ES-I3 (cell line): ENCODE measurements around the gene ZBTB21.

Source experiments
- H3K36me3 ChIP-seq: 2 replicates; pipeline ENCODE4 v1.6.1; 2013; ENCODE audit warnings: mild to moderate bottlenecking, low read length, control low read depth, moderate library complexity; ENCODE audit not compliant: insufficient read depth
- H3K4me1 ChIP-seq: 2 replicates; pipeline ENCODE4 v1.6.1; 2013; ENCODE audit warnings: mild to moderate bottlenecking, control low read depth, low read length; ENCODE audit not compliant: insufficient read depth
- H3K9ac ChIP-seq: 2 replicates; pipeline ENCODE4 v1.6.1; 2013; ENCODE audit warnings: low read depth, mild to moderate bottlenecking, low read length, moderate library complexity
- H3K9me3 ChIP-seq: 2 replicates; pipeline ENCODE4 v1.6.1; 2013; ENCODE audit warnings: mild to moderate bottlenecking, low read length, moderate library complexity; ENCODE audit not compliant: control insufficient read depth, insufficient read depth

ZBTB21 gene

GRCh38 chr21:42032266-42032665 is 22.1 kb upstream of the ZBTB21 start:
- Histone ChIP-seq H3K9me3 (no peaks in the 10 kb centered on the region), H3K9ac (no peak overlapping the region), H3K36me3 (no peaks in the 10 kb centered on the region), H3K4me1 (no peaks in the 10 kb centered on the region)

- H3K9ac ChIP-seq: no peak overlapping the region
These were observed 21.7 kb upstream of the ZBTB21 start for GRCh38 chr21:42031816-42032215.

GRCh38 chr21:42031241-42031640 is 21.1 kb upstream of the ZBTB21 start:
- Histone ChIP-seq H3K9me3 (no peaks in the 10 kb centered on the region), H3K9ac (no peak overlapping the region), H3K36me3 (no peaks in the 10 kb centered on the region), H3K4me1 (no peaks in the 10 kb centered on the region)

More at GRCh38 chr21:42031816-42032215, 21.7 kb upstream of the ZBTB21 start:
- Histone ChIP-seq H3K36me3 (no peaks in the 10 kb centered on the region), H3K4me1 (no peaks in the 10 kb centered on the region), H3K9me3 (no peaks in the 10 kb centered on the region)

- Histone ChIP-seq H3K9me3 (no peaks in the 10 kb centered on the region), H3K9ac (no peak overlapping the region), H3K36me3 (no peaks in the 10 kb centered on the region), H3K4me1 (no peaks in the 10 kb centered on the region)
These were observed 20.2 kb upstream of the ZBTB21 start for GRCh38 chr21:42030311-42030710.

GRCh38 chr21:42028766-42029425 is 18.7 kb upstream of the ZBTB21 start:
- Histone ChIP-seq H3K9ac (no peak overlapping the region), H3K36me3 (no peaks in the 10 kb centered on the region), H3K9me3 (no peaks in the 10 kb centered on the region), H3K4me1 (no peaks in the 10 kb centered on the region)

GRCh38 chr21:42027822-42028765 is 17.9 kb upstream of the ZBTB21 start:
- Histone ChIP-seq H3K9ac (no peak overlapping the region), H3K9me3 (no peaks in the 10 kb centered on the region), H3K36me3 (no peaks in the 10 kb centered on the region), H3K4me1 (no peaks in the 10 kb centered on the region)

- Histone ChIP-seq H3K9ac (no peak overlapping the region), H3K9me3 (no peaks in the 10 kb centered on the region), H3K4me1 (peaks cover 3% of the 10 kb centered on the region; the same call in 1 of the 2 replicates)
These were observed 17.1 kb upstream of the ZBTB21 start for GRCh38 chr21:42027085-42027821.

GRCh38 chr21:42026082-42026435 is 15.9 kb upstream of the ZBTB21 start:
- Histone ChIP-seq H3K9ac (no peak overlapping the region), H3K4me1 (peaks cover 13% of the 10 kb centered on the region; the same call in 1 of the 2 replicates), H3K36me3 (no peaks in the 10 kb centered on the region), H3K9me3 (no peaks in the 10 kb centered on the region)

More at GRCh38 chr21:42027085-42027821, 17.1 kb upstream of the ZBTB21 start:
- no peaks in the 10 kb centered on the region for H3K36me3 ChIP-seq

GRCh38 chr21:42025376-42026081 is 15.4 kb upstream of the ZBTB21 start:
- Histone ChIP-seq H3K9ac (no peak overlapping the region), H3K4me1 (peaks cover 13% of the 10 kb centered on the region; the same call in 1 of the 2 replicates), H3K9me3 (no peaks in the 10 kb centered on the region), H3K36me3 (no peaks in the 10 kb centered on the region)

GRCh38 chr21:42022906-42023305 is 12.7 kb upstream of the ZBTB21 start:
- Histone ChIP-seq H3K9ac (no peak overlapping the region), H3K36me3 (no peaks in the 10 kb centered on the region), H3K9me3 (no peaks in the 10 kb centered on the region), H3K4me1 (peaks cover 13% of the 10 kb centered on the region; the same call in 1 of the 2 replicates)

GRCh38 chr21:42022091-42022430 is 11.9 kb upstream of the ZBTB21 start:
- Histone ChIP-seq H3K36me3 (no peaks in the 10 kb centered on the region), H3K4me1 (peaks cover 13% of the 10 kb centered on the region; the same call in 1 of the 2 replicates), H3K9me3 (no peaks in the 10 kb centered on the region), H3K9ac (no peak overlapping the region)

- H3K36me3 ChIP-seq: no peaks in the 10 kb centered on the region
- no peaks in the 10 kb centered on the region for H3K9me3 ChIP-seq
- H3K9ac ChIP-seq: no peak overlapping the region
- H3K4me1 ChIP-seq: peaks cover 13% of the 10 kb centered on the region; the same call in 1 of the 2 replicates
These were observed 11.4 kb upstream of the ZBTB21 start for GRCh38 chr21:42021371-42022090.

GRCh38 chr21:42019706-42020105 is 9.5 kb upstream of the ZBTB21 start:
- Histone ChIP-seq H3K9ac (no peak overlapping the region), H3K9me3 (no peaks in the 10 kb centered on the region), H3K36me3 (no peaks in the 10 kb centered on the region), H3K4me1 (peaks cover 13% of the 10 kb centered on the region; the same call in 1 of the 2 replicates)
